Neural progenitor cell (in vitro differentiated cells): ENCODE measurements around the gene CD48. TPM values are rescaled to one million over a fixed set of nuclear protein-coding genes. Genes with fewer than 3 reads are reported as not detected.

Experiments
- DNase-seq: peaks from one replicate; pipeline ENCODE4 v3.0.0-alpha.2; 2016; ENCODE audit warnings: low spot score
- H2AFZ ChIP-seq: fragments of 200-600 bp; sonication (generic); replicated peaks from 2 replicates; pipeline ENCODE4 v1.6.1; 2016; ENCODE audit warnings: antibody characterized with exemption
- H3F3A ChIP-seq: fragments of 200-600 bp; sonication (generic); 2 replicates; pipeline ENCODE4 v1.6.1; 2016; ENCODE audit warnings: antibody characterized with exemption, low read depth
- H3K27ac ChIP-seq: fragments of 200-600 bp; sonication (generic); 2 replicates; pipeline ENCODE4 v1.5.1; 2016; ENCODE audit warnings: mild to moderate bottlenecking
- H3K27me3 ChIP-seq: fragments of 200-600 bp; sonication (generic); 2 replicates; pipeline ENCODE4 v1.6.1; 2016; ENCODE audit warnings: mild to moderate bottlenecking, moderate library complexity
- H3K36me3 ChIP-seq: fragments of 200-600 bp; sonication (generic); 2 replicates; pipeline ENCODE4 v1.5.1; 2016
- H3K4me1 ChIP-seq: fragments of 200-600 bp; sonication (generic); 2 replicates; pipeline ENCODE4 v1.6.1; 2016; ENCODE audit warnings: mixed run types
- H3K4me2 ChIP-seq: fragments of 200-600 bp; sonication (generic); 2 replicates; pipeline ENCODE4 v1.6.1; 2016
- H3K4me3 ChIP-seq: fragments of 200-600 bp; sonication (generic); 2 replicates; pipeline ENCODE4 v1.5.1; 2016
- H3K79me2 ChIP-seq: fragments of 200-600 bp; sonication (generic); 2 replicates; pipeline ENCODE4 v1.6.1; 2016; ENCODE audit warnings: low read depth
- H3K9ac ChIP-seq: fragments of 200-600 bp; sonication (generic); 2 replicates; pipeline ENCODE4 v1.6.1; 2016
- H3K9me3 ChIP-seq: fragments of 200-600 bp; sonication (generic); 2 replicates; pipeline ENCODE4 v1.5.1; 2016; ENCODE audit warnings: low read depth
- H4K20me1 ChIP-seq: fragments of 200-600 bp; sonication (generic); 2 replicates; pipeline ENCODE4 v1.6.1; 2016; ENCODE audit warnings: low read depth
- H3K27ac Mint-ChIP-seq: 3 replicates; pipeline ENCODE4 v1.8.0; 2021; ENCODE audit warnings: mixed read lengths
- H3K27me3 Mint-ChIP-seq: 2 replicates; pipeline ENCODE4 v1.8.0; 2022; ENCODE audit warnings: low read depth, mild to moderate bottlenecking, inconsistent platforms, moderate library complexity, mixed read lengths; ENCODE audit not compliant: insufficient read depth
- H3K36me3 Mint-ChIP-seq: 3 replicates; pipeline ENCODE4 v1.8.0; 2021; ENCODE audit warnings: mixed read lengths
- H3K4me1 Mint-ChIP-seq: 3 replicates; pipeline ENCODE4 v1.8.0; 2021; ENCODE audit warnings: mixed read lengths
- H3K4me3 Mint-ChIP-seq: 3 replicates; pipeline ENCODE4 v1.8.0; 2021; ENCODE audit warnings: mild to moderate bottlenecking, moderate library complexity, mixed read lengths
- H3K9me3 Mint-ChIP-seq: 3 replicates; pipeline ENCODE4 v1.8.0; 2020; ENCODE audit warnings: mixed read lengths
- CTCF ChIP-seq: fragments of 200-600 bp; sonication (generic); IDR thresholded peaks from 2 replicates; pipeline ENCODE4 v1.5.1; 2017; ENCODE audit warnings: antibody characterized with exemption, mild to moderate bottlenecking
- EZH2 ChIP-seq: fragments of 200-600 bp; sonication (generic); IDR thresholded peaks from 2 replicates; pipeline ENCODE4 v1.6.1; 2017; ENCODE audit warnings: antibody characterized with exemption, mild to moderate bottlenecking, moderate library complexity
- EZH2phosphoT487 ChIP-seq: fragments of 200-600 bp; sonication (generic); IDR thresholded peaks from 2 replicates; pipeline ENCODE4 v1.6.1; 2017; ENCODE audit warnings: antibody characterized with exemption
- total RNA-seq: library from RNA; depleted of rRNA; stranded (reverse); fragments of >200 nt; gene quantifications from 2 replicates; pipeline ENCODE4 v1.2.3, GENCODE V29; 2015; ENCODE audit warnings: low replicate concordance

Gene CD48
- total RNA-seq, 1 donor from 2014 or later: not detected

GRCh38 chr1:160744852-160745520, 33.4 kb upstream of the CD48 start:
- Histone ChIP-seq H3K79me2 (no peaks in the 10 kb centered on the region), H3K36me3 (no peaks in the 10 kb centered on the region), H3K9me3 (no peaks in the 10 kb centered on the region), H3F3A (no peaks in the 10 kb centered on the region), H3K27ac (no peak overlapping the region), H4K20me1 (no peaks in the 10 kb centered on the region), H3K4me2 (no peak overlapping the region), H3K9ac (no peak overlapping the region), H3K4me3 (no peak overlapping the region), H3K4me1 (no peaks in the 10 kb centered on the region), H3K27me3 (no peaks in the 10 kb centered on the region), H2AFZ (no peak overlapping the region)
- no peak for DNase-seq
- Mint-ChIP-seq H3K27me3 (peaks cover 6% of the 10 kb centered on the region), H3K36me3 (no peaks in the 10 kb centered on the region), H3K4me1 (no peaks in the 10 kb centered on the region), H3K27ac (no peak overlapping the region), H3K9me3 (no peaks in the 10 kb centered on the region), H3K4me3 (no peak overlapping the region)
- TF ChIP-seq CTCF: no peak
- TF ChIP-seq EZH2phosphoT487: no peak
- no peak for TF ChIP-seq EZH2

GRCh38 chr1:160744199-160744851, 32.7 kb upstream of the CD48 start:
- H3K27ac ChIP-seq: no peak overlapping the region
- no peaks in the 10 kb centered on the region for H3K9me3 ChIP-seq
- H3F3A ChIP-seq: no peaks in the 10 kb centered on the region
- H3K9ac ChIP-seq: no peak overlapping the region
- H3K4me2 ChIP-seq: no peak overlapping the region
- TF ChIP-seq CTCF (no peak), EZH2phosphoT487 (no peak), EZH2 (no peak)
- H4K20me1 ChIP-seq: no peaks in the 10 kb centered on the region
- Mint-ChIP-seq H3K9me3 (no peaks in the 10 kb centered on the region), H3K27me3 (peaks cover 6% of the 10 kb centered on the region), H3K36me3 (no peaks in the 10 kb centered on the region), H3K27ac (no peak overlapping the region), H3K4me1 (no peaks in the 10 kb centered on the region), H3K4me3 (no peak overlapping the region)
- H3K36me3 ChIP-seq: no peaks in the 10 kb centered on the region
- H3K4me3 ChIP-seq: no peak overlapping the region
- H3K4me1 ChIP-seq: no peaks in the 10 kb centered on the region
- no peaks in the 10 kb centered on the region for H3K27me3 ChIP-seq
- DNase-seq: no peak
- H3K79me2 ChIP-seq: no peaks in the 10 kb centered on the region
- H2AFZ ChIP-seq: no peak overlapping the region

DNA sequence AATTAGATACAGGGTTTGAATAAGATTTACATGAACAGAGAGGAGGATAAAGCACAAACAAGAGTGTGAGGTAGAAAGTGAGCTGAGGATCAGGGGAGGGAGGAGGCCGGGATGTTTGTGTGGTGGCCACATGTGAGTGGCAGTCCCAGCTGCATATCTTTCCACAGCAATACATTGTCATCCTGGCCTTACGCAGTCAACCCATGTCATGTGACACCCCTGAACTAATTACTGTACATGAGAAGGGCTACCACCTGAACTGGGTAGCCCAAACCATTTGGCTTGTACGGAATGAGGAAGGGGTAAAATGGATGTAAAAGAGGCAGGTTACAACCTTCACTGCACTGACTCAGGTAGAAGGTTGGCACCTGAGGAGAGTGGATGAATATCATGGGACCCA, 31.6 kb upstream of the CD48 start:
- Histone ChIP-seq H3K36me3 (no peaks in the 10 kb centered on the region), H3K4me1 (no peaks in the 10 kb centered on the region), H3K4me3 (no peak overlapping the region), H3K27me3 (no peaks in the 10 kb centered on the region), H2AFZ (no peak overlapping the region), H3K27ac (no peak overlapping the region), H3K4me2 (no peak overlapping the region), H3K79me2 (no peaks in the 10 kb centered on the region), H3K9ac (no peak overlapping the region), H3K9me3 (no peaks in the 10 kb centered on the region), H4K20me1 (no peaks in the 10 kb centered on the region), H3F3A (no peaks in the 10 kb centered on the region)
- Mint-ChIP-seq H3K27ac (no peak overlapping the region), H3K4me1 (no peaks in the 10 kb centered on the region), H3K4me3 (no peak overlapping the region), H3K9me3 (no peaks in the 10 kb centered on the region), H3K27me3 (peaks cover 2% of the 10 kb centered on the region), H3K36me3 (no peaks in the 10 kb centered on the region)
- TF ChIP-seq EZH2phosphoT487: no peak
- no peak for TF ChIP-seq CTCF
- TF ChIP-seq EZH2: no peak
- no peak for DNase-seq
